Keratinocyte (primary cell): ENCODE measurements around the gene FRS3. TPM values are rescaled to one million over a fixed set of nuclear protein-coding genes. Genes with fewer than 3 reads are reported as not detected.

Source experiments
- DNase-seq: peaks from one replicate; pipeline ENCODE4 v3.0.0-alpha.2; 2011; ENCODE audit warnings: low read depth, missing footprints, low spot score
- FAIRE-seq: peaks from 2 replicates; lab custom pipeline; 2011; peaks lifted over from hg19 to GRCh38; lab: Jason Lieb, UNC
- H2AFZ ChIP-seq: 2 replicates; pipeline ENCODE4 v1.6.0; 2012; ENCODE audit warnings: low read length, control low read depth, inconsistent platforms; ENCODE audit not compliant: control insufficient read depth
- H3K27ac ChIP-seq: 2 replicates; pipeline ENCODE4 v1.5.1; 2011; ENCODE audit warnings: low read length; ENCODE audit not compliant: control insufficient read depth, insufficient read depth
- H3K27me3 ChIP-seq: 3 replicates; pipeline ENCODE4 v1.6.0; 2011; ENCODE audit warnings: low read length; ENCODE audit not compliant: control insufficient read depth, insufficient read depth; ENCODE audit errors: extremely low read depth
- H3K36me3 ChIP-seq, 2 experiments: 2 replicates in 1 of 2; 3 replicates in 1 of 2; pipeline ENCODE4 v1.5.1; 2011; ENCODE audit warnings: low read length in 2 of 2, mild to moderate bottlenecking in 1 of 2; ENCODE audit not compliant: control insufficient read depth in 2 of 2, insufficient read depth in 2 of 2; ENCODE audit errors: extremely low read depth in 1 of 2
- H3K4me1 ChIP-seq: 3 replicates; pipeline ENCODE4 v1.5.1; 2011; ENCODE audit warnings: low read length; ENCODE audit not compliant: control insufficient read depth, insufficient read depth; ENCODE audit errors: extremely low read depth
- H3K4me2 ChIP-seq: 3 replicates; pipeline ENCODE4 v1.6.0; 2011; ENCODE audit warnings: low read depth, low read length; ENCODE audit not compliant: control insufficient read depth, insufficient read depth; ENCODE audit errors: extremely low read depth
- H3K4me3 ChIP-seq, 3 experiments: fragments of 200-600 bp in 1 of 3; sonication (generic) in 1 of 3; 2 replicates in 2 of 3; 3 replicates in 1 of 3; pipeline ENCODE4 v1.5.1; 2011 to 2016; ENCODE audit warnings: low read length in 3 of 3, mild to moderate bottlenecking in 3 of 3, control low read depth in 2 of 3, inconsistent platforms in 1 of 3, low read depth in 1 of 3, mixed read lengths in 1 of 3, mixed run types in 1 of 3, moderate library complexity in 1 of 3; ENCODE audit not compliant: control insufficient read depth in 2 of 3, insufficient read depth in 2 of 3; ENCODE audit errors: extremely low read depth in 1 of 3
- H3K79me2 ChIP-seq: 2 replicates; pipeline ENCODE4 v1.6.0; 2012; ENCODE audit warnings: low read length; ENCODE audit not compliant: control insufficient read depth, insufficient read depth
- H3K9ac ChIP-seq: 3 replicates; pipeline ENCODE4 v1.6.0; 2011; ENCODE audit warnings: low read length; ENCODE audit not compliant: control insufficient read depth, insufficient read depth; ENCODE audit errors: extremely low read depth
- H3K9me1 ChIP-seq: 3 replicates; pipeline ENCODE4 v1.6.0; 2011; ENCODE audit warnings: low read length; ENCODE audit not compliant: control insufficient read depth, insufficient read depth; ENCODE audit errors: extremely low read depth
- H3K9me3 ChIP-seq: 2 replicates; pipeline ENCODE4 v1.5.1; 2012; ENCODE audit warnings: low read depth, low read length; ENCODE audit not compliant: control insufficient read depth
- H4K20me1 ChIP-seq: 3 replicates; pipeline ENCODE4 v1.6.0; 2011; ENCODE audit warnings: low read length; ENCODE audit not compliant: control insufficient read depth, insufficient read depth; ENCODE audit errors: extremely low read depth
- CTCF ChIP-seq, 3 experiments: IDR thresholded peaks in 1 of 3; conservative IDR thresholded peaks in 1 of 3; optimal IDR thresholded peaks in 1 of 3; 2 replicates in 2 of 3; 3 replicates in 1 of 3; pipeline versions ENCODE3 to v1.5.1; 2011; ENCODE audit warnings: low read length in 3 of 3, mild to moderate bottlenecking in 3 of 3, moderate library complexity in 2 of 3, control low read depth in 1 of 3, inconsistent platforms in 1 of 3; ENCODE audit not compliant: insufficient read depth in 2 of 3; ENCODE audit errors: extremely low read depth in 1 of 3
- EZH2 ChIP-seq: IDR thresholded peaks from one replicate; pipeline ENCODE4 v1.6.1; 2012; ENCODE audit warnings: inconsistent platforms, mild to moderate bottlenecking, low read length, moderate library complexity
- dilution Hi-C: fragments of 300-500 bp; cut with MboI; formaldehyde crosslinking; loops from one replicate; pipeline ENCODE4 v1.7.0; 2020; ENCODE audit warnings: low sequenced_read_pairs; ENCODE audit not compliant: extremely low pct_ligation_motif_present
- polyA plus RNA-seq, 5 experiments: library from polyadenylated mRNA; depleted of rRNA in 3 of 5; stranded (reverse) in 3 of 5; stranded (forward) in 1 of 5; unstranded in 1 of 5; fragments of >200 nt; gene quantifications; 1 replicate in 1 of 5; 2 replicates in 3 of 5; 3 replicates in 1 of 5; pipeline versions ENCODE4 v1.2.1 to v1.2.3, GENCODE V29; 2011 to 2012; ENCODE audit warnings: missing spikeins in 2 of 5, low read depth in 1 of 5, low replicate concordance in 1 of 5

The FRS3 gene
- polyA plus RNA-seq, 1 donor (not counting 4 experiments of a cell fraction or from before 2014, with no cell fraction given), result 2.0 TPM

DNA sequence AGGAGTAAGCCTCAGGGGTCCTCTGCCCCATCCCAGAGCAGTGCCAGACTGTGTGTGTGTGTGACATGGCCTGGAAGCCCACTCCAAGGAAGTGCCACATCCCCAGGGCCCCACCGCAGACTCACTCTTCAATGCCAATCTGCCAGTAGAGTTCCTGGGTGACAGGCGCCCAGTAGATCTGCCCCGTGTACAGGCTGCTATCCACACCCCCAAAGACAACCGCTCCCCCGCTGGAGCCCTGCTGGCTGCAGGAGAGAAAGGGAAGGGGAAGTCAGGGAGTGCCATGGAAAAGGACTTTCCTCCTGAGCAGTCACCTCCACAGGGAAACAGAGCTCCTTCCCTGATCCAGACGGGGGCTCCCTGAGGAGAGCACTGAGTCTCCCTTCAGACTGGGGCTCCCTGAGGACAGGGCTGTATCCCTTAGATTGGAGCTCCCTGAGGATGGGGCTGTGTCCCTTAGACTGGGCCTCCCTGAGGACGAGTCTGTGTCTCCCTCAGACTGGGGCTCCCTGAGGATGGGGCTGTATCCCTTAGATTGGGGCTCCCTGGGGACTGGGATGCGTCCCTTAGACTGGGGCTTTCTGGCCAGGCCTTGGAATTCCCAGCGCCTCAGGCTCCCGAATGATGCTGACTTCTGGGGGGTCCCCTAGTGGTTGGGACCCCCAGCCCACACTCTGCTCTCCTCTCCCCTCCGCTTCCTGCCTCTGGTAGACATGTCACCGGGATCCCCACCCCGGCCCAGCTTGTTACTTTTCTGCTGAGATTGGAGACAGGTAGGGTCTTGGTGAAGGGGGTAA lies 39.1 kb downstream of the FRS3 start:
- TF ChIP-seq CTCF (optimal IDR thresholded peaks at IDR 0.05 in 1 of 3, IDR thresholded peaks at IDR 0.05 in 1 of 3, conservative IDR thresholded peaks at IDR 0.05 in 1 of 3; ENCODE audit: extremely low read depth in 1 of 3, insufficient read depth in 2 of 3, low read length in 3 of 3) (no peak), EZH2 (no peak)
- H3K27ac ChIP-seq, result no peak overlapping the region
- no peak overlapping the region for H2AFZ ChIP-seq
- H3K79me2 ChIP-seq, result no peaks in the 10 kb centered on the region
- dilution Hi-C loops, result no loop called here
- no peak overlapping the region for H3K9ac ChIP-seq
- no peak overlapping the region for H3K4me2 ChIP-seq
- H3K9me1 ChIP-seq, result no peaks in the 10 kb centered on the region
- peaks cover 12% of the 10 kb centered on the region for H3K4me1 ChIP-seq
- H3K9me3 ChIP-seq, result no peaks in the 10 kb centered on the region
- no peaks in the 10 kb centered on the region for H4K20me1 ChIP-seq
- no peak overlapping the region for H3K4me3 ChIP-seq
- no peaks in the 10 kb centered on the region for H3K27me3 ChIP-seq
- no peaks in the 10 kb centered on the region for H3K36me3 ChIP-seq
- no peak for DNase-seq
- FAIRE-seq, result no peak

DNA sequence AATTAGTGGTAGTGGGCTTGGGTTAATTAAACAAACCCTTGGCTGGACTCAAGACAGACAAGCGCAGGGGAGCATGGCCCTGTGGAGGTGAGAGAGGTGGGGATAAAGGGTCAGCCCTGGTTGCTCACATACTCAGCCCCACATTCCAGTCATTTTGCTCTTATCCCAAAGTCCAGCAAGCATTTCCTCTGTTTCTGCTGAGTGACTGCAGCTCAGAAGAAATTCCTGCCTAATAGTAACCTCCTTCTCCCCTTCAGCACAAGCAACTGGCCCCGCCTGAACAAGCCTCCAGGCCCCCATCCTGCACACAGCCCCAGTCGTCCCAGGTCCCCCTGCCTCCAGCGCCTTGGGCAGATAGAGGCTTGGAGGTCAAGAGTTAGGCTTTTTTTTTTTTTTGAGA lies 40.7 kb downstream of the FRS3 start:
- TF ChIP-seq CTCF (optimal IDR thresholded peaks at IDR 0.05 in 1 of 3, IDR thresholded peaks at IDR 0.05 in 1 of 3, conservative IDR thresholded peaks at IDR 0.05 in 1 of 3; ENCODE audit: extremely low read depth in 1 of 3, insufficient read depth in 2 of 3, low read length in 3 of 3) (no peak), EZH2 (no peak)
- no peaks in the 10 kb centered on the region for H3K9me3 ChIP-seq
- H3K27ac ChIP-seq, result no peak overlapping the region
- dilution Hi-C loops, result no loop called here
- peaks cover 12% of the 10 kb centered on the region for H3K4me1 ChIP-seq
- H2AFZ ChIP-seq, result no peak overlapping the region
- H4K20me1 ChIP-seq, result no peaks in the 10 kb centered on the region
- no peak overlapping the region for H3K9ac ChIP-seq
- H3K9me1 ChIP-seq, result no peaks in the 10 kb centered on the region
- DNase-seq, result no peak
- FAIRE-seq, result no peak
- H3K27me3 ChIP-seq, result no peaks in the 10 kb centered on the region
- no peaks in the 10 kb centered on the region for H3K79me2 ChIP-seq
- no peaks in the 10 kb centered on the region for H3K36me3 ChIP-seq
- no peak overlapping the region for H3K4me2 ChIP-seq
- no peak overlapping the region for H3K4me3 ChIP-seq
